ENCODE measurements around the gene KIF11. TPM values are rescaled to one million over a fixed set of nuclear protein-coding genes. Genes with fewer than 3 reads are reported as not detected.
"Not testable (repeated sequence)": the region's sequence is repeated elsewhere in the genome, so short reads cannot be mapped to it uniquely, and the experiment has no call there.

Gene KIF11
- total RNA-seq, 1 experiment from 2014 or later: 19.5 TPM

DNA sequence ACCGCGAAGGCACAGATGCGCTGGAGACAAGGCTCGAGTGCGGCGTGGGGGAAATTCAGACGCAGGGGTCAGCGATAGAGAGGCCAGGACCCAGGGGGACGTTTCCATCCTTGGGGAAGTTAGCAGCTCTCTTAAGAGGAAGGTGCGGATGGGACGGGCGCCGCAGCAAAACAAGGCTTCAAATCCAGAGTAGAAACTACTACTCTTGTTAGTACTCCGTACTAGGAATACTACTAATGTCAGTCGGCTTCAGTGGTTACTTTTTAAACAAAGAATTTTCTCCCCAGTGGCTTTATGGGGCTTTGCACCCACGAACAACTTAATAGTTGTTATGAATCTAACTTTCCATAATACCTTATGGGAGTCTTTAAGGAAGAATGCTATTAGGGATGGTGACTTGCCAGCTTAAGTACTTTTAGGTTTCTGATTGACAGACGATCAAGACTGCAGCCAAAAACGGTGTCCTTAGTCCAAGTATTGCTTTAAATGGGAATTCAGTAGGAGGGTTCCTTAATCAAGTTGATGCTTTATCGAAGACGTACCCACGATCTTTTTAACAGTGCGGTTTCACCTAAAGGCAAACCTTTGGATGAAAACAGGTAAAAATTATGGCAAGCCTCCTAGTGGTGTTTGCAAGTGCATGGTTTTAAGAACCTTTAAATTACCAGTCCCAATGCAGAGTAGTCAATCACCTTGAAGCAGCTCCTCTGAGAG lies 18.2 kb upstream of the KIF11 start:
- no peaks in the 10 kb centered on the region for H3K9me3 ChIP-seq
- no peak for DNase-seq
- H3K36me3 ChIP-seq: peaks cover 8% of the 10 kb centered on the region

DNA sequence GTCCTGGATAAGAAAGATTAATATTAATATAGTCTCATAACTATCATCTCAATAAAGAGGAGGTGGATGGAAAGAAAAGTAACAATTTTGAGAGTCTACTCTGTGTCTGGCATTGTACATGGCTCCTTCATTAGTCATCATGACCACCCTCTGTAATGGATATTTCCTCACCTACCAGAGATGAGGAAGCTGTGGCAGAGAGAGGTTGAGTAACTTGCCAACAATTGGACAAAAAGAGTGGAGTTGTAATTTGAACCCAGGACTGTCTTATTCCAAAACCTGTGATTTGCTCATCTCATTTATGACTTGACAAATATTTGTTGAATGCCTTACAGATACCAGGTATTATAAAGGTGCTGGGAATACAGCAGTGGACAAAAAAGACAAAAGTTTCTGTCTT lies 17.0 kb upstream of the KIF11 start:
- H3K36me3 ChIP-seq: peaks cover 5% of the 10 kb centered on the region; the same call in 1 of the 2 replicates
- no peak for DNase-seq
- H3K4me3 ChIP-seq: no peak overlapping the region
- no peaks in the 10 kb centered on the region for H3K27me3 ChIP-seq
- no peaks in the 10 kb centered on the region for H3K9me3 ChIP-seq

More for the DNA sequence above, 18.2 kb upstream of the KIF11 start:
- peak overlapping the region; percentile 78 for H3K4me3 ChIP-seq
- no peaks in the 10 kb centered on the region for H3K27me3 ChIP-seq

DNA sequence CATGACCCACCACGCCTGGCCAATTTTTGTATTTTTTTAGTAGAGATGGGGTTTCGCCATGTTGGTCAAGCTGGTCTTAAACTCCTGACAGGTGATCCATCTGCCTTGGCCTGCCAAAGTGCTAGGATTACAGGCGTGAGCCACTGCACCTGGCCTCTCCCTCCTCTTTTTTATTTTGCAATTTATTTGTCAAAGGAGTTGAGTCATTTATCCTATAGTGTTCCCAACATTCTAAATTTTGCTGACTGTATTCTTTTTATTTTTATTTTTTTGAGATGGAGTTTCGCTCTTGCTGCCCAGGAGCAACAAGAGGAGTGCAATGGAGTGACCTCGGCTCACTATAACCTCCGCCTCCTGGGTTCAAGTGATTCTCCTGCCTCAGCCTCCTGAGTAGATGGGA lies 10.6 kb upstream of the KIF11 start:
- not testable (repeated sequence) for H3K9me3 ChIP-seq, DNase-seq

DNA sequence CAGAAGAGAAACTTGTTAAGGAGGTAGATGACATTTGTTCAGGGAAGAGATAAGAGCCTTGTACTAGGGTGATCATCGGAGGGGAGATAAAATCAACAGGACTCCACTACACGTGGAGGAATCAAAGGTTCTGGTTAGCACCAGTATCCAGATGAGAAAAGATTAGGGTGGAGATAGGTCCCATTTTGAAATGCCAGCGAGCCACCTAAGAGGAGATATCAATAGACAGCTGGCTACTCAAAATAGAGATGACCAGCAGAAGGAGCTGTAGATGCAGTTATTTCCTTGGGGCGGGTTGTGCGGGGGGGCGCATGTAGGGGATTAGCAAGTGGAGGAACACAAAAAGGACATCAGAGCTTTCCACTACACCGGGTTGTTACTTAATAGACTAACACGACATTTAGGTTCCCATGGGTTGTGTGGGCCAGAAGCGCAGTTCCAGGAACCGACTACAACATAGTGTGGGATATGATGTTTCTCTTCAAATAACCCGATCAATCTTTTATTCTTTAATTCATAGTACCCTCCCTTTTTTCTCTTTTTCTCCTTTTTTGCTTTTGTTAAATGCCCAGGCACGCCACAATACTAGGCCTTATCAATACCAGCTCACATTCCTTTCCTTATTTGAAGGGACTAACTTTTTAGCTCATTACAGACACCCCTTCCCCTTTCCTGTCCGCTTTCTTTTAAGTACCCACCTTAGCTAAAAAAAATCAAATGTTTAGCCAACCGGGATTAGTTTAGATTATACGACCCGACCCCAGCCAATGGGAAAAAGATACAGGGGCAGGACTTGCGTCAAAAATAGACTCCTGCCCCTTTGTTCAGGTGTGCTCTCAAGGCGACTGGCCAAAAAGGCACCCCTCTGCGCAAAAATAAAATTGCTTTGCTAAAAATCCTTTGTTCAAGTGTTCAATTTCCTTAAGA lies 2.0 kb upstream of the KIF11 start:
- Histone ChIP-seq H3K9me3 (no peaks in the 10 kb centered on the region), H3K27me3 (no peaks in the 10 kb centered on the region), H3K36me3 (no peaks in the 10 kb centered on the region), H3K4me3 (peak overlapping the region; percentile 88)
- DNase-seq: peak; percentile 53

More for the DNA sequence above, 10.6 kb upstream of the KIF11 start:
- not testable (repeated sequence) for H3K4me3 ChIP-seq, H3K36me3 ChIP-seq, H3K27me3 ChIP-seq

DNA sequence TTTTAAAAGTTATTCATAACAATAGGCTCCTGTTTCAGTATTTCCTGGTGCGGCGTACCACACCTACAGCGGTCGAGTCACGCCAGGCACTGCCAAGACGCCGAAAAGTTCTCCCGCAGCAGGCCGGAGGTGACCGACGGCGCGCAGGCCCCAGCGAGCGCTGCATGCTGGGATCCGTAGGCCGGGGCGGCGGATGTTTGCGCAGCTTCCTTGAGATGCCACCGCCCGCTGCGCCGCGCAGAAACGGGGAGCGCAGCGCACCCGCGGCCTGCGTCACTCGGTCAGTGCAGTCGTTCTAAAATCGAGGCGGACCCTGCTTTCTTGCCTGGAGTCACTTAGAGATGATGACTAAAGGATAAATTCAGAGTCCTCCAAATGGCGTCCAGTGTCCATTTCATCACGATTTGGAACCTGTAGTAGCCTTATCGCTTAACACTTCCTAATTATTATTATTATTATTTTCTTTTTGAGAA lies 1.3 kb upstream of the KIF11 start:
- H3K27me3 ChIP-seq: no peaks in the 10 kb centered on the region
- peak overlapping the region; percentile 88 for H3K4me3 ChIP-seq
- peak; percentile 95 for DNase-seq
- H3K36me3 ChIP-seq: no peaks in the 10 kb centered on the region
- no peaks in the 10 kb centered on the region for H3K9me3 ChIP-seq

DNA sequence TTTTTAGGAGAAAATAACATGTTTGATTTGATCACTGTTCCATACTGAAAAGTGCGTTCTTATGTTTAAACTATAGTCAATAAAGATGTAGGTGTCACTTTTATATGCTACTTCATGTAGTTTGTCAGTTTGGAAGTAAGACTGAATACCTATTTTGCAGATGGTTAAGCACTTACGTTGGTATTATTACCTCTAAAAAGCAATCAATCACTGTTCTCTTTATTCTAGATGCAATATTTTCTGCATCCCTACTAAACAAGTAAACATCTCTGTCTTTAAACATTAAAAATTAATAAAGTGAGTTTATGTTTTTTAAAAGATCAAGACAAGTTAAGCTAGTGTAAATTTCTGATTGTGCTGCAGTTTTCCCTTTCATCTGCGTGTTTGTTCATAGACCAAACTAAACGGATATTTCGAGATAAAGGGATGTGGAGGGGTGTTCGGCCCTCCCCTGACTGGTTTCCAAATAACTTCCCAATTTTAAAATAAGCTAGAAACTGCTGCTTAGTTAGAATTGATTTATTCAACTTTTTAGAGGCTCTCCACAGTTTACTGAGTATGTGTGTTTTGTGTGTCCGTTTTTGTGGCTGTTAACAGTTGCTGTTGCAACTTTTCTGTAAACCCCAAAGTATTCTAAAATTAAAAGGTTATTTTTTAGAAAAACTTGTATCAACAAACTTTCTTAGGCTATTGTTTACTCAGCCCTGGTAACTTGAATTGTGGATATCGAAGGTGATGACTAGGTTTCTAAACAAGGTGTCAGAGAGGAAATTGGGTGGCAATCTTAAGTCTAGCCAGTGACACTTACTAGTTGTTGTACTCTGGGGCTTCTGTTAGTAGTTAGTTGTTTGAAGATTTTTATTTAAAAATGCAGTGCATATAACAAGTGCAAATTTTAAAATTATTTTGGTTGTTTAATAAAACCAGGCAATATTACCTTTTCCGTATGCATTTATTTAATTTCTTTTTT lies 974 bp downstream of the KIF11 start:
- no peak for DNase-seq
- H3K36me3 ChIP-seq: peaks cover 12% of the 10 kb centered on the region
- H3K27me3 ChIP-seq: no peaks in the 10 kb centered on the region
- H3K4me3 ChIP-seq: peak overlapping the region; percentile 88
- no peaks in the 10 kb centered on the region for H3K9me3 ChIP-seq

DNA sequence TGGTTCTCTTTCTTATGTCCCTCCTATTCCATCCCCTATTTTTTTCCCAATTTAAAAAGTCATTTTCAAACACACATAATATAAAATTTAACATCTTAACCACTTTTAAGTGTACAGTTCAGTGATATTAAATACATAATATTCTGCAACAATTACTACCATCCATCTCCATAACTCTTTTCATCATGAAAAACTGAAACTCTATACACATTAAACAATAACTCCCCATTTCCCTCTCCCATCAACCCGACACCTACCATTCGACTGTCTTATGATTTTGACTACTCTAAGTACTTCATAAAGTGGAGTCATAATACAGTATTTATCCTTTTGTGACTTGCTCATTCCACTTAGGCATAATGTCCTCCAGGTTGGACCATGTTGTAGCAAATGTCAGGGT lies 2.6 kb downstream of the KIF11 start:
- DNase-seq: no peak
- H3K9me3 ChIP-seq: no peaks in the 10 kb centered on the region
- H3K36me3 ChIP-seq: peaks cover 14% of the 10 kb centered on the region
- H3K4me3 ChIP-seq: peak overlapping the region; percentile 88
- H3K27me3 ChIP-seq: no peaks in the 10 kb centered on the region

DNA sequence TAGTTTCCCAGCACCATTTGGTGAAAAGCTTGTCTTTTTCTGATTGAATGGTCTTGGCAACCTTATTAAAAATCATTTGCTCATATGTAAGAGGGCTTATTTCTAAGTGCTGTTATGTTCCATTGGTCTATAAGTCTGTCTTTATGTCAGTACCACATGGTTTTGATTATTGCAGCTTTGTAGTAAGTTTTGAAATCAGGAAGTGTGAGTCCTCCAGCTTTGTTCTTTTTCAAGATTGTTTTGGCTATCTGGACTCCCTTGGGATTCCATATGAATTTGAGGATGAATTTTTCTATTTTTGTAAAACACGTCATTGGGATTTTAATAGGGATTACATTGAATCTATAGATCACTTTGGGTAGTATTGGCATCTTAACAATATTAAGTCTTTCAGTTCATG lies 5.4 kb downstream of the KIF11 start:
- Histone ChIP-seq H3K27me3 (no peaks in the 10 kb centered on the region), H3K9me3 (peaks cover 3% of the 10 kb centered on the region; the same call in 1 of the 2 replicates), H3K4me3 (no peak overlapping the region), H3K36me3 (peaks cover 26% of the 10 kb centered on the region)
- DNase-seq: no peak

DNA sequence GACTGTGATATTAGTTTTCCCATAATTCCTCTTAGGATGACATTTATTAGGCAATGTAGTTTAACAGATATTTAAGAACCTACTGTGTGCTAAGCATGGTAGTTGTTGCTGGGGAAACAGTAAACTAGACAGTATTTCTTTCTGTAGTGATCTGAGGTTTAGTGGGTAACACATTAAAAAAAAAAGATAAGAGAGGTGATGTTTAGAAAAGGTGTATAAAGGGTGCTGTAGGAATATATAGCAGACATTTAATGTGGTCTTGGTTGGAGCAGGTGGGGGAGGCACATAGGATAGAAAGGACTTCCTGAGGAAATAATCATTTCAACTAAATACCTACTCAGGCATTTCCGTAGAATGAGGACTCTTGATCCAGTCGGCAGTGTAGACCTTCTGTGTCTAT lies 11.9 kb downstream of the KIF11 start:
- Histone ChIP-seq H3K9me3 (peaks cover 3% of the 10 kb centered on the region; the same call in 1 of the 2 replicates), H3K36me3 (peaks cover 55% of the 10 kb centered on the region), H3K4me3 (no peak overlapping the region), H3K27me3 (no peaks in the 10 kb centered on the region)
- DNase-seq: no peak

DNA sequence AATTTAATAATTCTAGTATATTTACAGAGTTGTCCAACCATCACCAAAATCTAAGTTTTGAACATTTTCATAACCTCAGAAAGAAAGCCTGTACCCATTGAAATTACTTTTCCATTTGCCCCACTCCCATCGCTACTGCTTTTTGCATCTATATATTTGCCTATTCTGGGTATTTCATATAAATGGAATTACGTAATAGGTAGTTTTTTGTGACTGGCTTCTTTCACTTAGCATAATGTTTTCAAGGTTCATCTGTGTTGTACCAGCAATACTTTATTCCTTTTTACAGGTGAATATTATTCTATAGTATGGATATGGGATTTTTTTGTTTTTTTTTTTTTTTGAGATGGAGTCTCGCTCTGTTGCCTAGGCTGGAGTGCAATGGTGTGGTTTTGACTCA lies 22.6 kb downstream of the KIF11 start:
- no peak for DNase-seq
- Histone ChIP-seq H3K36me3 (peaks cover 81% of the 10 kb centered on the region), H3K4me3 (no peak overlapping the region), H3K9me3 (no peaks in the 10 kb centered on the region), H3K27me3 (no peaks in the 10 kb centered on the region)

DNA sequence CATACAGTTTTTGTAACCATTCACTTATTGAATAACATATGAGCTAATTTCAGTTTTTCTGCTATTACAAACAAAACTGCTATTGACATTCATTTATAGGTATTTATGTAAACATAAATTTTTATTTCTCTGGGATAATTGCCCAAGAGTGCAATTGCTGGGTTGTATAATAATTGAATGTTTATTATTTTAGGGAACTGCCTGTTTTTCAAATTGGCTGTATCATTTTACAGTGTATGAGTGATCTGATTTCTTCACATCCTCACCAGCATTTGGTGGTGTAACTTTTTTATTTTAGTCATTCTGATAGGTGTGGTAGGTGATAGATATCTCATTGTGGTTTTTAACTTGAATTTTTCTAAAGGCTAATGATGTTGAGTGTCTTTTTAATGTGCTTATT lies 26.4 kb downstream of the KIF11 start:
- Histone ChIP-seq H3K9me3 (no peaks in the 10 kb centered on the region), H3K36me3 (peaks cover 91% of the 10 kb centered on the region), H3K4me3 (no peak overlapping the region), H3K27me3 (no peaks in the 10 kb centered on the region)
- no peak for DNase-seq

DNA sequence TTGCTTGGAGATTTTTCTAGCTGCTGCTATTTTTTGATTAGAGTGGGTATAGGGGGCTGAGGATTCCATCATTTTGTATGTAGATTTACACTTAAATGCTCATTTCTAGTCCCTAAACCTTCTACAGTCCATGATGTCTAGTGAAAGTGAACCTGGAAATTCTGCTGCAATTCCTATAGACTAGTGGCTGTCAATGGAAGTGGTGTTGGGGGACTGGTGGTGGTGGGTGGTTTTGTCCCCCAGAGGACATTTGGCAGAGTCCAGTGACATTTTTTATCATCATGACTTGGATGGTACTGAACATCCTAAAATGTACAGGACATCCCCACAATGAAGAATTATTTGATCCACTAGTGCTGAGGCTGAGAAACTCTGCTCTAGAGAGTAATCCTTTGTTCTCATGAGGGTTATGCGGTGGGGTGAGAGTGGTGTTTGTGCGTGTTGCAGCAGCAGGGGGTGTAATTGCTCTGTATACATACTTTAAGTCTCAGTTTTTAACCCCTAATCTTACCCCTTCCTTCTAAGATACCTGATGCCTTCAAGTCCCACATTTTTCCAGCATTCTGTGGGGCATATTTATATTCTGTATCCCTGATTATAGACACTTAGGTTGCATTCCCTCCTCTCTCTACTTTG lies 35.0 kb downstream of the KIF11 start:
- Histone ChIP-seq H3K27me3 (no peaks in the 10 kb centered on the region), H3K36me3 (peaks cover 84% of the 10 kb centered on the region), H3K4me3 (no peak overlapping the region), H3K9me3 (no peaks in the 10 kb centered on the region)
- DNase-seq: no peak

DNA sequence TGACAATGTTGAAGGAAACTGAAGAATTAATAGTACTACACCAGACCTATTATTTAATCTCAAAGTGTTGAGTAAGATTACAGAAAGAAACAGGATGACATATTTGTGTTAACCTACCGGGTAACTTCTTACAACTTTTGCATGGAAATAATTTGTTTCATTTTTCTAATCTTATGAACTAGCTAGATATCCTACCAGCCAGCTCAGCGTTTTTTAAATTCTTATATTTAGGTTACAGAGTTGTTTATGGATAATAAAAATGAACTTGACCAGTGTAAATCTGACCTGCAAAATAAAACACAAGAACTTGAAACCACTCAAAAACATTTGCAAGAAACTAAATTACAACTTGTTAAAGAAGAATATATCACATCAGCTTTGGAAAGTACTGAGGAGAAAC lies 37.0 kb downstream of the KIF11 start:
- no peaks in the 10 kb centered on the region for H3K9me3 ChIP-seq
- no peak for DNase-seq
- no peak overlapping the region for H3K4me3 ChIP-seq
- no peaks in the 10 kb centered on the region for H3K27me3 ChIP-seq
- H3K36me3 ChIP-seq: peaks cover 85% of the 10 kb centered on the region

DNA sequence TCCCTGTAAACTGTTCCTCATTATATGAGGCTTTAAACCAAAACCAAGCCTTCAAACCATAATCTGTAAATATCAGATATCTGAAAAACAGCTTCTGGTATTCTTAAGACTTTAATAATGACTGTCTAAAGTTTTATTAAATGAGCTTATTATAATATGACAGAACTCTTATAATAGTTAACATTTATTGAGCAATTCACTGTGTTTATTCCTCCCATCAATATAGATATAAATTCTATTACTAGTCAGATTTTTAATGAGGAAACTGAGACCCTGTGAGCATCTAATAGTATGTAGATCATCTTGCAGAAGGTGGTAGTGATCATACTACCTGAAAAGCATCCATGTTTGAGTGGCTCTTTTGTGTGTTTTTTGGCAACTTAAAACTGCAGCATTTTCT lies 45.1 kb downstream of the KIF11 start:
- DNase-seq: no peak
- peaks cover 2% of the 10 kb centered on the region; the same call in 1 of the 2 replicates for H3K9me3 ChIP-seq
- H3K36me3 ChIP-seq: peaks cover 78% of the 10 kb centered on the region
- no peaks in the 10 kb centered on the region for H3K27me3 ChIP-seq
- no peak overlapping the region for H3K4me3 ChIP-seq

DNA sequence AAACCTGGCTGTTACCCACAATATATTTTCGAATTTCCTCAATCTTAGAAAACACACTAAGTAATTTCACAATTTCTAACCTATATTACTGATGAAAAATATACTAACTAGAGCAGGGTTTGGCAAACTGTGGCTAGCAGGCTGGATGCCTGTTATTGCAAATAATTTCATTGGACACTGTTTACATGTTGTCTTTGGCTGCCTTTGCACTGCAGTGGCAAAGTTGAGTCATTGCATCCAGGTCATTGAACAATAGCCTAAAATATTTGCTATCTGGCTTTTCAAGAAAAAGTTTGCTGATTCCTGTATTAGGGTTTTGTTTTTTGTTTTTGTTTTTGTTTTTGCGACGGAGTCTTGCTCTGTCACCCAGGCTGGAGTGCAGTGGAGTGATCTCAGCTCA lies 47.2 kb downstream of the KIF11 start:
- DNase-seq: peak; percentile 69
- H3K9me3 ChIP-seq: peaks cover 2% of the 10 kb centered on the region; the same call in 1 of the 2 replicates
- H3K36me3 ChIP-seq: peaks cover 74% of the 10 kb centered on the region
- no peak overlapping the region for H3K4me3 ChIP-seq
- no peaks in the 10 kb centered on the region for H3K27me3 ChIP-seq

DNA sequence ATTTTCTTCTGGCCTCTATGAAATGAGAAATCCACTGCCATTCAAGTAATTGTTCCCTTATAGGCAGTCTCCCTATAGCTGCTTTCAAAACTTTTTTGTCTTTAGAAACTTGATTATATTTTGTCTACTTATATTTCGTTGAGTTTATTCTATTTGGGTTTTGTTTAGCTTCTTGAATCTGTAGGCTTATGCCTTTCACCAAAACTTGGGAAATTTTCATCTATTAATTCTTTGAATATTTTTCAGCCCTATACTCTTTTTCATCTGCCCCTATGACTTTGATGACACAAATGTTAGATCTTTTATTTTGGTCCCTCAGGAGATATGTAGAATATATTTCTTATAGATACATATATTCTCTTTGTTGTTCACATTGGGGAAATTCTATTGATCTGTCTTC lies 48.6 kb downstream of the KIF11 start:
- Histone ChIP-seq H3K27me3 (no peaks in the 10 kb centered on the region), H3K36me3 (peaks cover 74% of the 10 kb centered on the region), H3K9me3 (peaks cover 2% of the 10 kb centered on the region; the same call in 1 of the 2 replicates), H3K4me3 (no peak overlapping the region)
- DNase-seq: no peak
